Suppressor macrophage treated with lipopolysaccharide for 1 hour (primary cell): ENCODE results near the gene CPE.
"Not testable (repeated sequence)": the region's sequence is repeated elsewhere in the genome, so short reads cannot be mapped to it uniquely, and the experiment has no call there.

Source experiments
- DNase-seq, 3 donors: peaks; one replicate each; pipeline ENCODE4 v3.0.0-alpha.2; 2020 to 2022

CPE gene

DNA sequence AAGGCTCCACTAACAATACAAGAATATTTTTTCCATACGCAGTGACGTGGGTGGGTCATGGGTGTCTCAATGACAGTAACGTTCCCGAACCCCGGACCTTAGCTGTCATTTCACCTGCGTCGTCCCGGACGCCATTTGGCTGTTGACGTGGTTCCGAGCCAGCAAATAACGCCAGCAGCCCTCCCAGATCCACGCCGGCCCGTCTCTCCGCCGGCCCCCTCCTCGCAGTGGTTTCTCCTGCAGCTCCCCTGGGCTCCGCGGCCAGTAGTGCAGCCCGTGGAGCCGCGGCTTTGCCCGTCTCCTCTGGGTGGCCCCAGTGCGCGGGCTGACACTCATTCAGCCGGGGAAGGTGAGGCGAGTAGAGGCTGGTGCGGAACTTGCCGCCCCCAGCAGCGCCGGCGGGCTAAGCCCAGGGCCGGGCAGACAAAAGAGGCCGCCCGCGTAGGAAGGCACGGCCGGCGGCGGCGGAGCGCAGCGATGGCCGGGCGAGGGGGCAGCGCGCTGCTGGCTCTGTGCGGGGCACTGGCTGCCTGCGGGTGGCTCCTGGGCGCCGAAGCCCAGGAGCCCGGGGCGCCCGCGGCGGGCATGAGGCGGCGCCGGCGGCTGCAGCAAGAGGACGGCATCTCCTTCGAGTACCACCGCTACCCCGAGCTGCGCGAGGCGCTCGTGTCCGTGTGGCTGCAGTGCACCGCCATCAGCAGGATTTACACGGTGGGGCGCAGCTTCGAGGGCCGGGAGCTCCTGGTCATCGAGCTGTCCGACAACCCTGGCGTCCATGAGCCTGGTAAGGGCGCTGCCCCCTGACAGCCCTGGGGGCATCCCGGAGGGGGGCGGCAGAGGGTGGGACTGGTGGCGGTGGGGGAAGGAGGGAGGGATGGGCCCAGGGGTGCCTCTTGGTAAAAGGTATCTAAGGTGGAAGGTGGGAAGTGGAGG is at the start of gene CPE:
TSS of gene CPE (plus strand) at position 264 of the 933 bp plus-strand sequence. CDS start at position 478, 214 bp downstream.
- DNase-seq, result peak; percentile 78 to 89 (median 81)

DNA sequence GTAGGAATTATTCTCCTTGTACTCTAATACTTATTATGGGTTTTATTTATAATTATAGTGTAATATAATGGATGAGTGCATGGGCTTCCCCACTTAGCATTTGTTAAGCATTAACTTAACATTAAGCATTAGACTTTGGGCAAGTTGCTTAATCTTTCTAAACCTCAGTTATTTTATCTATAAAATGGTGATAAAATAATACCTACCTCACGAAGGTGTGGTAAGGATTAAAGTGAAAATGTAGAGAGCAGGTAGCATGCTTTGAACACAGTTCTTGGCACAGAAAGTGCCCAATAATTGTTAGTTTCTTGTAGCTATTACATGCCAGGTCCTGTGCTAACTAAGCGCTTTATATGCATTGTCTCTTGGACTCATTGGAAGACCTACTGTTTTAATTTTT is 48.7 kb upstream of the CPE start:
- DNase-seq, result no peak

DNA sequence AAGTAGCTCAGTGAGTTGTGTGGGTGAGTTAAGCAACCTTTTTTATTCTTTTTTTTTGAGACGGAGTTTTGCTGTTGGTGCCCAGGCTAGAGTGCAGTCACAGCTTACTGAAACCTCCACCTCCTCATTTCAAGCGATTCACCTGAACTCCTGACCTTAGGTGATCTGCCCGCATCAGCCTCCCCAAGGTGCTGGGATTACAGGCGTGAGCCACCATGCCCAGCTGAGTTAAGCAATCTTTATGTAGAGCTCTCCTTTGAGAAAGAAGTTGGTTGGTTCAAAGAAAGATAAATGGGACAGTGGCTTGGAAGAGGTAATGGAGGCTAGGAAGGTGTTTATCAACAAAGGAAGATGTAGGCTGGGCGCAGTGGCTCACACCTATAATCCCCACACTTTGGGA is 48.1 kb upstream of the CPE start:
- no peak for DNase-seq

DNA sequence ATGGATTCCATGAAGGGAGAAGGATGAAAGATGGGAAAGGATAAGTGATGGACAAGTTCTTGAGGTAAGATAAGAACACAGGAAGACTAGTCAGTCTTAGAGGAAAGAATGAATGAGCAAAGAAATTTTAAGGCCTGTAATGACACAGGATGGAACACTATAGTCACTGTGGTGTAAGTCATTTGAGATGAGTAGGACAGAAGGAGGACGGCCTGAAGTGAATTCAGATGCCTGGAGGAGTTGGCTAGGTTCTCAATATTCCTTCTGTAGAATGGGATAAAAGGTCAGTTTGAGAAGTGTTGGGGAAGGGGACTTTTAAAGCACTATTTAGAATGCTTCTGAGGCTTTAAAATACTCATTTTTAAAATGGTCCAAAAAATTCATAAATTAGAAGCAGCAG is 47.4 kb upstream of the CPE start:
- DNase-seq, result no peak

DNA sequence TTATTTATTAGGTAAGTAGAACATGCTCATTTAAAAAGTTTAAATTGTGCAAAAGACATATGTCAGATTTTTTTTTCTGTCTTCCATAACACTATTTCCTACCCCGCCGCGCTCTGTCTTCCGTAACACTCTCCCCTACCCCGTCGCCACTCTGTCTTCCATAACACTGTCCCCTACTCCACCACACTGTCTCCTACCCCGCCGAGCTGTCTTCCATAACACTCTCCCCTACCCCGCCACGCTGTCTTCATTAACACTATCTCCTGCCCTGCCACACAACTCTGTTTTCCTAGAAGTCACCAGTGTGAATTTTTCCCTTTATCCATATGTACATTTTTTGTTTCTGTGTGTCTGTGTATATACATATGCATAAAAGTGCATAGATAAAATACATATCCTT is 47.0 kb upstream of the CPE start:
- DNase-seq, result no peak

DNA sequence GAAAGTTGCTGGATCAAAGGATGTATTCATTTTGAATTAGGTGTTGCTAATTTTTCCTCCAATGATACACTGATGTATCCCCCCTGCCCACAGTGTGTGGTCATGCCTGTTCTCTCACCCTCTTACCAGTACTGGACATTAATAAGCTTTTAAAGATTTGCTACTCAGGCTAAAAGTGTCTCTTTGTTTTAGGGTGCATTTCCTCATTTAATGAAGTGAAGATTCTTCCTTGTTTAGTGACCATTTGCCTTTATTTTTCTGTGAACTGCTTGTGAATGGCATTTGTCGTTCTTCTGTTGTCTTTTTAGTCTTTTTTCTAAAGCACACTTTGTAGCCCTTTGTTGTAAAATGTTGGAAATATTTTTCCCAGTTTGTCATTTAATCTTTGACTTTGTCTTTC is 46.3 kb upstream of the CPE start:
- DNase-seq, result no peak

DNA sequence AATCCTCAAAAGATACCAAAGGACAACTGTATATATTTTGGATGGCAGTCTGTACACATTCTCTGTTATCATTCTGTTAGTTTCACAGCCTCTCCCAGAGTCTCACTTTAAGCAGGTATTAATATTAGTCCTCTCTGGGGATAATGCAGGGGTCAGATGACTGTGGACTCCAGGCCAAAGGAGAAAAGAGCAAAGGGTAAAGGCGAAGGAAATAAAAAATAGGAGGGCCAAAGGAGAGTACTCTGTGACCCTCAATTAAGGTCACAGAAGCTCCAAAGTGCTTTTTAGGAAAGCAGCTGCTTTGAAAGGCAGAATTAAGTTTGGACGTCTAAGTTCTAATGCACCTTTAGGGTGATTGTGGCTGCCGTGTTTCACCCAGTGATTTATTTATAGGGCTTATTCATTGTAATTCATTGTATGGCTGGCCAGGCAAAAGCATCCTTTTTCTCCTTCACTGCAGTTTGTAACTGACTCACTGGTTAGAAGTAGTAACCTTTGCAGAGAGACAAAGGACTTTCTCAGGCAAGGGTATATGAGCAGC is 43.6 kb upstream of the CPE start:
- DNase-seq, result no peak

DNA sequence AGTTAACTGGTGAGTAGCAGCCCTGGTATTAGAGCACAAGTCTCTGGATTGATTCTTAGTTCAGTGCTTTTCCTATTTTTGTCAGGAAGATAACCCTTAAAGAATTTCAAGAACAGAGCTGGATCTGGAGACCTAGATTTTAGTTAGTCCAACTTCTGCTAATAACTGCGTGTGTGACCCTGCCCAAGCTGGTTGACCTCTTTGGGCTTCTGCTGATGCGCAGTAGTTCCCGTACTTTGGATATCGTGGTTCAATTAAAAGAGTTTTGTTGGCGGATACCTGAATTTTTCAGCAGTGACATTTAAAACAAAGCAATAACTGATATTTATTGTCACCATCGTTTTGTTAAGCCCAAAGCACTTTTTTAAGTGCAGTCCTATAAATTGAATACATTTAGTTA is 42.1 kb upstream of the CPE start:
- DNase-seq, result no peak

DNA sequence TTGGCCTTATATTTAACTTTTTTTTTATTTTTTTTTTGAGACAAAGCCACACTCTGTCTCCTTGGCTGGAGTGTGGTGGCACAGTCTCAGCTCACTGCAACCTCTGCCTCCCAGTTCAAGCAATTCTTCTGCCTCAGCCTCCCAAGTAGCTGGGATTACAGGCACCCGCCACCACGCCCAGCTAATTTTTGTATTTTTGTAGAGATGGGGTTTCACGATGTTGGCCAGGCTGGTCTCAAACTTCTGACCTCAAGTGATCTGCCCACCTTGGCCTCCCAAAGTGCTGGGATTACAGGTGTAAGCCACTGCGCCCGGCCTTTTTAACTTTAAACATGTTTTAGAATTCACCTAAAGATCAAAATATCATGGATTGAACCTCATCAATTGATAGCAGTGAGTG is 36.5 kb upstream of the CPE start:
- DNase-seq, result not testable (repeated sequence)

DNA sequence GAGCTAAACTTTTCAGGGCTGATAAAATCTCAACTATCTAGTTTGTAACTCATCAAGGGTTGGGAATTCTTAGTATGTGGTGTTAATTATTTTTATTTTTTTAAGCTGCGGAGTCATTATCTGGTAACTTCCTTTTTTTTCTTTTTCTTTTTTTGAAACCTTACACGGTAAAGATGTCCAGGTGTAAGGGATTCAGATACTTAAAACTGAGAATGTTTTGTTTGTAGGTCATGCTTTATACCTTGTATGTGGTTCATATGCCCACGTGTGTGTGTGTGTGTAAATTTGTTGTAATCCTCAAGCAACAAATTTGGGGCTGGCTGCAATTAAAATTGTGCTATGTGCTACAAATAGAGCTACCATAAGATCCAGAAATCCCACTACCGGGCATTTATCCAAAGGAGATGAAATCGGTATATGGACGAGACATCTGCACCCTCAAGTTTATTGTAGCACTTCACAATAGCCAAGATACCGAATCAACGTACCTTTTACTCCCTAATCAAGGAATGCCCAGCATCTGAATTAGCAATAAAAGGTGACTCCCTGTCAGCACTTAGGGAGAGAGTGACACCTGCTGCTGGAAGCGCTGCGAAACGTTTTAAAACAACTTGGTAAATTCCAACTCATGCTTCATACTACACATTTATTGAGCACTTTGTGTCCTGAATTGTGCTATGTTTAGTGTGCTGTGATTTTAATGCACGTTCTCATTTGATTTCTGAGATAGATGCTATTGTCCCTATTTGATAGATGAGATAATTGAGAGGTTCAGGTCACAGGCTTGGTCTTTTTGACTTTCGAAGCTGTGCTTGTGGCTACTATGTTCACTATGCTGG is 35.2 kb upstream of the CPE start:
- DNase-seq, result peak in 1 of 3 donors; percentile 14

DNA sequence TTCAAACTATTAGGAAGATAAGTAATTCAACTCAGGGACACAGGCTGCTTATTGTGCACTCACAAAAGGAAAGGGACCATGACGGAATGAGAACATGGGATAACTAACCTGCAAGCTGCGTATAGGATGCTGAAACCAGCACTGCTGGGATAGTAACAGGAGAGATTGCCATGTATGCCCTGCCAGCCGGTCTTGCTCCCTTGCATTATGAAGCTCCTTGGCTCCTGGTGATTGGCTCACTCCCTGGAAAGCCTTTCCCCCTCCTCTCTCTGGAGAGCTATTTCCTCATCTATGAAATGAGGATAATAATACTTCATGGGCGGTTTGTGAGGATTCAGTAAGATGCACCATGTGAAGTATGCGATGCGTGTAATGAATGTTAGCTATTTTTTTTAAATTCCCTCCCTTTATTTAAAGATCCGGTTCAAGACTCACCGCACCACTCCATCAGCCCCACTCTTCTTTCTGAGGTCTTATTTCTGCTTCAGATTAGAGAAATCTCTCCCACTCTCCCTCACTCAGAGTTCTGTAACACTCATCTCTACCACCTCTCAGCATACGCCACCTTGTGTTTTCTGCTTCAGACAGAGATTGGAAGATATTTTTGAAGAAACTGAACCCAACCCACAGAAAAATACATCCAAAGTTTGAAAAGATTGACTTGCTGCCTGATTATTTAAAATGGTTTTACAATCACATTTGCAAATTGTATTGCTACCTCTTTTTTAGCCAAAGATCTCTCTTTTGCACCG is 33.0 kb upstream of the CPE start:
- DNase-seq, result no peak

DNA sequence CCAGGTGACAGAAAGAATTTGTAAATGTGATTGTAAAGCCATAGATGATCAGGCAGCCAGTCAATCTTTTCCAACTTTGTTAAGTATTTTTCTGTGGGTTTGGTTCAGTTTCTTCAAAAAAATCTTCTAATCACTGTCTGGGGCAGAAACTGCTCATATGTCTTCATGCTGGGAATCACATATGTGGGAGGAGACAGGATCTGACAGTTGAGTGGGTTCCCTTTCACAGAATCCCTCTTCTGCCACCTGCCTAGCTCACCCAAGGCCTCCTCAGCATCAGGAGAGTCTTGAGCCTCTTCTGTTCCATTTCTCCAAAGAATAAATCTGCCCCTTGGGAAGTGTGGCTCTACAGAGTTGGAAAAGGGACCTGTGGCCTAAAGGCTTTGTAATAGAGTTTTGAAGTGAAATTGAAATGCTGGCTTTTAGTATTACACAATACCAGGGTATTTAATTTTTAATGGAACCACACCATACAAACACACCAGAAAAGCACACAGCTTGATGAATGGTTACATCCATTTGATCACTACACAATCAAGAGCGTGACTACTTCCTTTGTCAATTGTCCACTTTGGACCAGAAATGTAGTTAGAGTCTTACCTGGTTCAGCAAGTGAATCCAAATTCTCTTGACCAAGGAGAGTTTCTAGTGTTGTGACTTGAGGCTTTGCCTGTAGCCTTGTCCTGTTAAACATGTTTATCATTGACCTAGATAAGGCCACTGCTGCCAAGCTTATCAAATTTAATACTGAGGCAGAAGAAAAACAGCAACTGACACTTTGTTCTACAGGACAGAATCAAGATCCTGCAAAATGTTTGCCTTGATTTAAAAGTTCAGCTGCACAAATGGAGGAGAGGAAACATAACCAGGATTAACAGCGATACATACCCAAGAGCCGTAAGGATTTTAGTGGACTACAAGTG is 30.9 kb upstream of the CPE start:
- no peak for DNase-seq

DNA sequence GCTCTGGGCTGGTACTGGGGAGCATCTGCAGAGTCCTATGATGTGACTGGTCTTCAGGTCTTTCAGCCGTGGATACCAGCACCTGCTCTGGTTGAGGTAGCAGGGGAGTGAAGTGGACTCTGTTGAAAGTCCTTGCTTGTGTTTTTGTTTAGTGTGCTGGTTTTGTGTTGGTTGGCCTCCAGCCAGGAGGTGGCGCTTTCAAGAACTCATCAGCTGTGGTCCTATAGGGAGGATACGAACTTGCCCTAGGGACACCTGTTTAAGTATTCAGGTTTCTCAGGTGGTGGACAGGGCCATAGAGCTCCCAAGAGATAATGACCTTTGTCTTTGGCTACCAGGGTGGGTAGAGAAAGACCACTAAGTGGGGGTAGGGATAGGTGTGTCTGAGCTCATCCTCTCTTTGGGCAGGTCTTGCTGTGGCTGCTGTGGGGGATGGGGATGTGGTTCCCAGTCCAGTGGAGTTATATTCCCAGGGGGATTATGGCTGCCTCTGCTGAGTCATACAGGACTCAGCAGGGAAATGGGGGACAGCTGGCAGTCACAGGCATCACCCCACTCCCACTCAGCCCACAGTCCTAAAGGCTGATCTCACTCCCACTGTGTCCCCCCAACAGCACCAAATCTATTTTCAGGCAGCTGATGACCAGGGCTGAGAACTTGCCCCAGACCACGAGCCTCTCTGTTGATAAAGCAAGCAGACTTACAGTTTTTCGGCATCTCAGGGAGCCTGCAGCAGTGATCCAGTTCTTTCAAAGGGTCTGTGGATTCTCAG is 27.3 kb upstream of the CPE start:
- no peak for DNase-seq

DNA sequence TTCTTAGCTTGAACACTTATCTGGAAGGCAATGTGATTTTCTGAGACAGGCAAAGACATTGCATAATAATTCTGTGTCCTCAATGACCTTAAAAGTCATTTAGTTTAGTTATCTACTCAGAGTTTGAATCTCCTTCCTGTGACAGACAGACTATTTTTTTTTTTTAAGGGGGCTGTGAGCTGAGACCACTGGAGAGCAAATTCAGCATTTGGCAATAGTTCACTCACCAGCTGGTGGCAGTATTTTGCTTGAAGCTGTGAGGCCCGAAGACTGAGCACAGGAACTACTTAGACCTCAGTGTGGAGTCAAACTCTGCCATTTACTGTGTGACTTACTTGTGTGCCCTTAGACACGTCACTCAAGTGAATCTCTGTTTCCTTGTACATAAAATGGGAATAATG is 22.9 kb upstream of the CPE start:
- DNase-seq, result peak; percentile 40 to 56 (median 45)

DNA sequence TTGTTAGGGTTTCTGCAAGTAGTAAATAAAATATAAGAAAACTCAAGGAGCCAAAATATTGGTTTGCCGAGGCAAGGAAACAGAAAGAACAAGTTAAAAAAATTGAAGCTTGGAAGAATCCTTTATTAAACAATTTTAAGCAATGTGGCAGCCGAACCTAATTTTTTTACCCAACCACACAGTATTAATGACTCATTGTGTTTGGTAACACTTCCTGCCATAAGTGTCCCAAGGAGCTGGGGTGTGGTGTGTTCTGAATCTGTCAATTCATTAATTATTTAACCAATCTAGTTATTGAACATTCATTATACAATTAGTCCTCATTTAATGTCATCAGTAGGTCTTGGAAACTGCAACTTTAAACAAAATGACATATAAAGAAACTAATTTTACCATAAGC is 19.3 kb upstream of the CPE start:
- DNase-seq, result peak; percentile 60 to 80 (median 76)

DNA sequence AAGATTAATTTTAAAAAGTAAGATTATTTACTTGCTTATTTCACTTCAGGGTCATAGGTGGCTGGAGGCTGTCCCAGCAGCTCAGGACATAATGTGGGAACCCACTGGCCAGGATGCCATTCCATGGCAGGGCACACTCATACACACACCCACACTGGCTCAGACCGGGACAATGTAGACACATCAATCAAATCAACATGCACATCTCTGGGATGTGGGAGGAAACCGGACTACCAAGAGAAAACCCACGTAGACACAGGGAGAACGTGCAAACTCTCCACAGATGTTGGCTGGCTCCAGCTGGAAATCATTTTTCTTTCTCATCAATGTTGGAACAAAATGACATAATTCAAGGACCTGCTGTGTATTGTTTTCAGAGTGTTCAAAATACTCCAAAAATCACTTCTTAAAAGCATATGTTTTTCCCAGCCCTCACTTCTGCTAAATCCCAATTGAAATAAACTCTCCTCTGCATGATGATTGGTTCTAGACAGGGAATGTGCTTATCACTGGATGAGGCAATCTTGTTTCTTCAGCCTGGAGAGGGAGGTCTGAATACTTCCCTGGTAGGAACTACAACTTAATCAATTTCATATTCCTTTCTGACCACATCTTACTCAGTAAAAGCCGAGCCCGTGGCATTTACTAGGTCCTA is 18.6 kb upstream of the CPE start:
- peak; percentile 35 to 45 (median 45) for DNase-seq

DNA sequence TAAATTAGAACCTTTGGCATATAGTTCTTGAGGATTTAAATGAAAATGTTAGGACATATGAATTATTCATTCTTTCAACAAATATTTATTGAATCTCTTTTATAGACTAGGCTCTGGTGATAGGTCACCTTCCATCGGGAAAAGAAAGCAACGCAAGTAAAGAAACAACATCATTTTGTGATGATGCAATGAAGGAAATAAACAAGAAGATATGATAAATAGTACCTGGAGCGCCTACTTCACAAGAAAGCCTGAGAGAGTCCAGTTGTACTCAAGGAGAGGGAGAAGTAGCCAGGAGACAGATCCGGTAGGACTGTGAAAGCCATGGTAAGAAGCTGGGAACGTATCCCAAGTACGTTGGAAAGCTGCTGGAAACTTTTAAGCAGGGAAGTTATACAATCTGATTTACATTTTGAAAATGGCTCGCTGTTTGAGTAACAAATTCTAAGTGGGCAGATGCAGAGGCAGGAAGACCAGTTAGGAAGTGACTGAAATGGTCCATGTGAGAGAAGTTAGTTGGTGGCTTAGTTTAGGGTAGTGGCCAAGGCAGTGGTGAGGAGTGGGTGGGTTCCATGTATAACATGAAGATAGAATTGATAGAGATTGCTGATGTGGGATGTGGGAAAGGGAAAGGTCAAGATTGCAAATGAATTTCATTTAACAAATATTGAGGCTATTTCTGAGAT is 17.7 kb upstream of the CPE start:
- DNase-seq, result peak; percentile 50 to 72 (median 57)

DNA sequence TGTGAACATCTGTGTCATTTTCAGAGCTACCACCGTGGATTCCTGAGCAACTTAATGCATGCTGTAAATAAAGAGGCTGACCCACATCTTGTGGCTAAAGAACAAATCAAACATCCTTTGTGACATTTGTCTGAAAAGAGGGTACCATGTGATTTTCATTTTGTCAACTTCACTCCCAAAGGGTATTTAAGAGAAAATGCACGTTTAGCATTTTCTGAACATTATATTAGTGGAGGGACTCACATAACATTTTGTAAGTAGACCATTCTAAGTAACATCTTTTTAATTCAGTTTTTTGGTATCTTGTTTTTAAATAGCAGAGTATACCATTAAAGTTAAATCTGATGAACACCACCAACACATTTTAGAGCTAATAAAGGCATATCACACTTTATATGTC is 17.0 kb upstream of the CPE start:
- DNase-seq, result no peak

DNA sequence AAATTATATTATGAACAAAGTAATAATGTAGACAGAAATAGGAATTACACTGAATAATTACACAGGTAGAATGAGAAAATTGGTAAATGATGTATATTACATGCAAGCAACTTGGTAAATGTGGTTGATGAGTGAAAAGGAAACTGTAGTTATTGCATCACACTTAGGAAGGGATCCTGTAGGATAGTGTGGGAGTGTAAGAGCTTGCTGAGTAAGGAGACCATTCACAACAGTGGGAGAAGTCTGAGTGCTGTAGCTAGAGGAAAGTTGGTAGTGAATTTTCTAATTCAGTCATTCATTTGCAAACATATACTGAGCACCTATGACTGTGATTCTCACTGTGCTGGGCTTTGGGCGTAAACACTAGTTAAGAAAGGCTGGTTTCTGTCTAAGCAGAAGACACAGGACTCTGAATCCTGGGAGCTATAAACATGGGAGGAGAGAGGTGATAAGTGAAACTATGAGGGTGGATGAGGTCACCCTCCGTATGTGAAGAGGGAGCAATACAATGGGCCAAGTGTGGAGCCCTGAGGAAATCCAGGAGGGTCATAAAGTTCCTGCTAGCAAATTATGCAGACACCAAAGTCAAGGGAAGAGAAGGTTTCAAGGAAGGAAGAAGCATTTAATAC is 14.2 kb upstream of the CPE start:
- DNase-seq, result peak; percentile 52 to 67 (median 52)
